Measurements from ENCODE around the gene ZNF385A. TPM values are rescaled to one million over a fixed set of nuclear protein-coding genes. Genes with fewer than 3 reads are reported as not detected.

The ZNF385A gene
- total and polyA plus RNA-seq, 9 of the 15 experiments (the other 6 are each of a cell fraction or from before 2014, with no cell fraction given) = 1.0 to 111 (median 7.7) TPM

DNA sequence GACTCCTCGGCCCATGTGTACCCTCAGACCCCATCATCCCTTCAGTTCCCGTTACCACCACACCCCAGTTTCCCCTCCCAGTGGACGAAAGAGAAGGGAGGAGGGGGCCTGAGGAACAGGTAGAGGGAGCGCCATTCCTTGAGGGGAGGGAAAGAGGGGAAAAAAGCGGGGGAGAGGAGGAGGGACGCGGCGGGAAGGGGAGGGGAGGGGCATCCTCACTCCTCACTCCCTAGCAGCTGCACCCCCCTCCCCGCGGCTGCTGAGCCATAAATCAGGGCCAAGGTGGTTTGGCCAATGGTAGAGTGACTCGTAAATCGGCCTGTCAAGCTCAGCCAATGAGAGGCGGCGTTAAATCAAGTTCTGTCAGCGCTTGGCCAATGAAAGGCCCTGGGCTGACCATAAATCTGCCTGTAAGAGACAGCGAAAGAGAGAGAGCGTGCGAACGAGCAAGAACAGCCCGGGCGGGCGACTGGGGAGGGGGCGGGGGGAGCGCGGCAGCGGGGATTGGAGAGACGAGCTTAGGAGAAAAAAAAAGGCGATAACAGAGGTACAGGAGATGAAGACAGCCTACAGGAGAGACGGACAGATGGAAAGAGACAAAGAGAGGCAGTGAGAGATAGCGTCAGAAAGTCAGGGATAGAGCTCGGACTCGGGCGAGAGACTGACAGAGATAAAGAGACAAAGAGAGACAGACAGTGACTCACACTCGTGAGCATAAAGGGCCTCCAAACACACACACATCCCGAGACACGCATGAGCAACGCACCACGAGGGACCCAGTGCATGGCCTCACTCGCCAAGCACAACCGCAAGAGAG is 25.4 kb downstream of the ZNF385A start (continued):
- TF ChIP-seq, protein P1, sequence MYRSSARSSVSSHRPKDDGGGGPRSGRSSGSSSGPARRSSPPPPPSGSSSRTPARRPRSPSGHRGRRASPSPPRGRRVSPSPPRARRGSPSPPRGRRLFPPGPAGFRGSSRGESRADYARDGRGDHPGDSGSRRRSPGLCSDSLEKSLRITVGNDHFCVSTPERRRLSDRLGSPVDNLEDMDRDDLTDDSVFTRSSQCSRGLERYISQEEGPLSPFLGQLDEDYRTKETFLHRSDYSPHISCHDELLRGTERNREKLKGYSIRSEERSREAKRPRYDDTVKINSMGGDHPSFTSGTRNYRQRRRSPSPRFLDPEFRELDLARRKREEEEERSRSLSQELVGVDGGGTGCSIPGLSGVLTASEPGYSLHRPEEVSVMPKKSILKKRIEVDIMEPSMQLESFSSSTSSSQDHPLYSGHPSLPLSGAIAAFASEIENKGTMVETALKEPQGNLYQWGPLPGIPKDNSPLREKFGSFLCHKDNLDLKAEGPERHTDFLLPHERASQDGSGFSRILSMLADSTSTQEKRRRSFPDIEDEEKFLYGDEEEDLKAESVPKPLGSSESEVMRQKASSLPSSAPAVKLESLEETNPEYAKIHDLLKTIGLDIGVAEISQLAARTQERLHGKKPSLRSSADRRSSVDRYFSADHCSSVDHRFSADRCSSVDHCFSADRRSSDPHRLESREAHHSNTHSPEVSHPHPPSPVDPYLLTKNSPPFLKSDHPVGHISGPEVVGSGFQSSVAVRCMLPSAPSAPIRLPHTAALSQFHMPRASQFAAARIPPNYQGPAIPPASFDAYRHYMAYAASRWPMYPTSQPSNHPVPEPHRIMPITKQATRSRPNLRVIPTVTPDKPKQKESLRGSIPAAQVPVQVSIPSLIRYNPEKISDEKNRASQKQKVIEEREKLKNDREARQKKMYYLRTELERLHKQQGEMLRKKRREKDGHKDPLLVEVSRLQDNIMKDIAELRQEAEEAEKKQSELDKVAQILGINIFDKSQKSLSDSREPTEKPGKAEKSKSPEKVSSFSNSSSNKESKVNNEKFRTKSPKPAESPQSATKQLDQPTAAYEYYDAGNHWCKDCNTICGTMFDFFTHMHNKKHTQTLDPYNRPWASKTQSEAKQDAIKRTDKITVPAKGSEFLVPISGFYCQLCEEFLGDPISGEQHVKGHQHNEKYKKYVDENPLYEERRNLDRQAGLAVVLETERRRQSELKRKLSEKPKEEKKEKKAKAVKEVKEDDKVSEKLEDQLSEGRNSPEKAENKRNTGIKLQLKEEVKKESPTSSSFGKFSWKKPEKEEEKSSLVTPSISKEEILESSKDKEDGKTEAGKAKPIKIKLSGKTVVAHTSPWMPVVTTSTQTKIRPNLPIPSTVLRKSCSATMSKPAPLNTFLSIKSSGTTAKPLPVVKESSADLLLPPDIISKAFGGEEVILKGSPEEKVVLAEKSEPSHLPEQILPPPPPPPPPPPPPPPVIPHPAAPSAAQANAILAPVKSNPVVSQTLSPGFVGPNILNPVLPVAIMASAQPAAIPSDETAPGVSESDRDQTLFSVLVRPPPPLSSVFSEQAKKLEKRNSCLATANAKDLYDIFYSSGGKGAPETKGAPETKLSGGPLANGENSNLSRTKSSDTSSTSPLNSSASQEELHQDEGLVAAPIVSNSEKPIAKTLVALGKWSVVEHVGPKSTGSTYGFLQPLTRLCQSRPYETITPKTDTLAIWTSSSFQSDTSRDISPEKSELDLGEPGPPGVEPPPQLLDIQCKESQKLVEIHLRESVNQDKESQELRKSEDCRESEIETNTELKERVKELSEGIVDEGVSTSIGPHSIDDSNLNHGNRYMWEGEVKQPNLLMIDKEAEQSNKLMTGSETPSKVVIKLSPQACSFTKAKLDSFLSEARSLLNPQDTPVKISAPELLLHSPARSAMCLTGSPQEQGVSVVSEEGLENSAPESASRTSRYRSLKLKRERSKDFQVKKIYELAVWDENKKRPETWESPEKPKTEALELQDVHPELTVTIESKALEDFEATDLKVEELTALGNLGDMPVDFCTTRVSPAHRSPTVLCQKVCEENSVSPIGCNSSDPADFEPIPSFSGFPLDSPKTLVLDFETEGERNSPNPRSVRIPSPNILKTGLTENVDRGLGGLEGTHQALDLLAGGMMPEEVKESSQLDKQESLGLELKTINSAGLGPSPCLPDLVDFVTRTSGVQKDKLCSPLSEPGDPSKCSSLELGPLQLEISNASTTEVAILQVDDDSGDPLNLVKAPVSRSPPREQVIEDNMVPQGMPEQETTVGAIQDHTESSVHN (IDR thresholded peaks at IDR 0.05; ENCODE audit: borderline replicate concordance in 1 of 2, low read depth in 1 of 2) = peak in 1 of 2 experiments; percentile 78; a peak in 2 of 4 replicates
- TF ChIP-seq ZNF165 (CRISPR knock-in tag; IDR thresholded peaks at IDR 0.05; ENCODE audit: borderline replicate concordance) (no peak), RBM14 (IDR thresholded peaks at IDR 0.05; ENCODE audit: borderline replicate concordance, insufficient read depth, low read depth, low read length) (no peak), CREBBP (IDR thresholded peaks at IDR 0.05; ENCODE audit: low read depth, low read length) (no peak), ZNF778 (CRISPR knock-in tag; IDR thresholded peaks at IDR 0.05) (no peak), KLF6 (CRISPR knock-in tag; IDR thresholded peaks at IDR 0.05; ENCODE audit: borderline replicate concordance) (no peak)
- TF ChIP-seq, protein P2, sequence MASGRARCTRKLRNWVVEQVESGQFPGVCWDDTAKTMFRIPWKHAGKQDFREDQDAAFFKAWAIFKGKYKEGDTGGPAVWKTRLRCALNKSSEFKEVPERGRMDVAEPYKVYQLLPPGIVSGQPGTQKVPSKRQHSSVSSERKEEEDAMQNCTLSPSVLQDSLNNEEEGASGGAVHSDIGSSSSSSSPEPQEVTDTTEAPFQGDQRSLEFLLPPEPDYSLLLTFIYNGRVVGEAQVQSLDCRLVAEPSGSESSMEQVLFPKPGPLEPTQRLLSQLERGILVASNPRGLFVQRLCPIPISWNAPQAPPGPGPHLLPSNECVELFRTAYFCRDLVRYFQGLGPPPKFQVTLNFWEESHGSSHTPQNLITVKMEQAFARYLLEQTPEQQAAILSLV (tag; IDR thresholded peaks at IDR 0.05) = no peak
- TF ChIP-seq, protein P3, sequence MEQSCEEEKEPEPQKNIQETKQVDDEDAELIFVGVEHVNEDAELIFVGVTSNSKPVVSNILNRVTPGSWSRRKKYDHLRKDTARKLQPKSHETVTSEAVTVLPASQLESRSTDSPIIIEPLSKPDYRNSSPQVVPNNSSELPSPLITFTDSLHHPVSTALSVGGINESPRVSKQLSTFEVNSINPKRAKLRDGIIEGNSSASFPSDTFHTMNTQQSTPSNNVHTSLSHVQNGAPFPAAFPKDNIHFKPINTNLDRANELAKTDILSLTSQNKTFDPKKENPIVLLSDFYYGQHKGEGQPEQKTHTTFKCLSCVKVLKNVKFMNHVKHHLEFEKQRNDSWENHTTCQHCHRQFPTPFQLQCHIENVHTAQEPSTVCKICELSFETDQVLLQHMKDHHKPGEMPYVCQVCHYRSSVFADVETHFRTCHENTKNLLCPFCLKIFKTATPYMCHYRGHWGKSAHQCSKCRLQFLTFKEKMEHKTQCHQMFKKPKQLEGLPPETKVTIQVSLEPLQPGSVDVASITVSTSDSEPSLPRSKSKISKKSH (CRISPR knock-in tag; IDR thresholded peaks at IDR 0.05) = no peak
- TF ChIP-seq, protein P4, sequence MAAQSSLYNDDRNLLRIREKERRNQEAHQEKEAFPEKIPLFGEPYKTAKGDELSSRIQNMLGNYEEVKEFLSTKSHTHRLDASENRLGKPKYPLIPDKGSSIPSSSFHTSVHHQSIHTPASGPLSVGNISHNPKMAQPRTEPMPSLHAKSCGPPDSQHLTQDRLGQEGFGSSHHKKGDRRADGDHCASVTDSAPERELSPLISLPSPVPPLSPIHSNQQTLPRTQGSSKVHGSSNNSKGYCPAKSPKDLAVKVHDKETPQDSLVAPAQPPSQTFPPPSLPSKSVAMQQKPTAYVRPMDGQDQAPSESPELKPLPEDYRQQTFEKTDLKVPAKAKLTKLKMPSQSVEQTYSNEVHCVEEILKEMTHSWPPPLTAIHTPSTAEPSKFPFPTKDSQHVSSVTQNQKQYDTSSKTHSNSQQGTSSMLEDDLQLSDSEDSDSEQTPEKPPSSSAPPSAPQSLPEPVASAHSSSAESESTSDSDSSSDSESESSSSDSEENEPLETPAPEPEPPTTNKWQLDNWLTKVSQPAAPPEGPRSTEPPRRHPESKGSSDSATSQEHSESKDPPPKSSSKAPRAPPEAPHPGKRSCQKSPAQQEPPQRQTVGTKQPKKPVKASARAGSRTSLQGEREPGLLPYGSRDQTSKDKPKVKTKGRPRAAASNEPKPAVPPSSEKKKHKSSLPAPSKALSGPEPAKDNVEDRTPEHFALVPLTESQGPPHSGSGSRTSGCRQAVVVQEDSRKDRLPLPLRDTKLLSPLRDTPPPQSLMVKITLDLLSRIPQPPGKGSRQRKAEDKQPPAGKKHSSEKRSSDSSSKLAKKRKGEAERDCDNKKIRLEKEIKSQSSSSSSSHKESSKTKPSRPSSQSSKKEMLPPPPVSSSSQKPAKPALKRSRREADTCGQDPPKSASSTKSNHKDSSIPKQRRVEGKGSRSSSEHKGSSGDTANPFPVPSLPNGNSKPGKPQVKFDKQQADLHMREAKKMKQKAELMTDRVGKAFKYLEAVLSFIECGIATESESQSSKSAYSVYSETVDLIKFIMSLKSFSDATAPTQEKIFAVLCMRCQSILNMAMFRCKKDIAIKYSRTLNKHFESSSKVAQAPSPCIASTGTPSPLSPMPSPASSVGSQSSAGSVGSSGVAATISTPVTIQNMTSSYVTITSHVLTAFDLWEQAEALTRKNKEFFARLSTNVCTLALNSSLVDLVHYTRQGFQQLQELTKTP (IDR thresholded peaks at IDR 0.05; ENCODE audit: low read depth in 1 of 2, partially characterized antibody in 2 of 2) = peak; percentile 71 to 73
